Adrenal gland (tissue), 5 donors: ENCODE measurements around the gene VNN1.

Experiments
- POLR2A ChIP-seq, 2 donors: fragments of 450-650 bp; IDR thresholded peaks; one replicate each; pipeline ENCODE4 v1.6.1; 2017; ENCODE audit warnings: antibody characterized with exemption in 2 of 2, mild to moderate bottlenecking in 2 of 2, moderate library complexity in 1 of 2
- TF ChIP-seq, protein P1 (sequence below), 6 experiments: fragments of 450-650 bp in 4 of 6; fragments of 200-600 bp in 2 of 6; sonication (generic) in 1 of 6; IDR thresholded peaks; 1 replicate in 5 of 6; 2 replicates in 1 of 6; pipeline versions ENCODE4 v1.5.1 to v1.8.0; 2016 to 2021; ENCODE audit warnings: antibody characterized with exemption in 6 of 6, mild to moderate bottlenecking in 2 of 6, moderate library complexity in 1 of 6
- donor health status: DM: no; HTN: no; CAD: no.

DNA sequence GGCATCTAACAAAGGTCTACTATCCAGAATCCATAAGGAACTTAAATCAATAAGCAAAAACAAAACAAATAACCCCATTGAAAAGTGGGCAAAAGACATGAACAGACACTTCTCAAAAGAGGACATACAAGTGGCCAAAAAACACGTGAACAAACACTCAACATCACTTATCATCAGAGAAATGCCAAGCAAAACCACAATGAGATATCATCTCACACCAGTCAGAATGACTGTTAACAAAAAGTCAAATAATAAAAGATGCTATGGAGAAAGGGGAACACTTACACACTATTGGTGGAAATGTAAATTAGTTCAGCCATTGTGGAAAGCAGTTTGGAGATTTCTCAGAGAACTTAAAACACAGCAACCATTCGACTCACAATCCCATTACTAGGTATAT is 19.4 kb upstream of the VNN1 start:
- TF ChIP-seq, protein P1, sequence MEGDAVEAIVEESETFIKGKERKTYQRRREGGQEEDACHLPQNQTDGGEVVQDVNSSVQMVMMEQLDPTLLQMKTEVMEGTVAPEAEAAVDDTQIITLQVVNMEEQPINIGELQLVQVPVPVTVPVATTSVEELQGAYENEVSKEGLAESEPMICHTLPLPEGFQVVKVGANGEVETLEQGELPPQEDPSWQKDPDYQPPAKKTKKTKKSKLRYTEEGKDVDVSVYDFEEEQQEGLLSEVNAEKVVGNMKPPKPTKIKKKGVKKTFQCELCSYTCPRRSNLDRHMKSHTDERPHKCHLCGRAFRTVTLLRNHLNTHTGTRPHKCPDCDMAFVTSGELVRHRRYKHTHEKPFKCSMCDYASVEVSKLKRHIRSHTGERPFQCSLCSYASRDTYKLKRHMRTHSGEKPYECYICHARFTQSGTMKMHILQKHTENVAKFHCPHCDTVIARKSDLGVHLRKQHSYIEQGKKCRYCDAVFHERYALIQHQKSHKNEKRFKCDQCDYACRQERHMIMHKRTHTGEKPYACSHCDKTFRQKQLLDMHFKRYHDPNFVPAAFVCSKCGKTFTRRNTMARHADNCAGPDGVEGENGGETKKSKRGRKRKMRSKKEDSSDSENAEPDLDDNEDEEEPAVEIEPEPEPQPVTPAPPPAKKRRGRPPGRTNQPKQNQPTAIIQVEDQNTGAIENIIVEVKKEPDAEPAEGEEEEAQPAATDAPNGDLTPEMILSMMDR (IDR thresholded peaks at IDR 0.05), result no peak
- no peak for TF ChIP-seq POLR2A (IDR thresholded peaks at IDR 0.05)
